ENCODE results near the gene STK32B. TPM values are rescaled to one million over a fixed set of nuclear protein-coding genes. Genes with fewer than 3 reads are reported as not detected.

Gene STK32B
- total and polyA plus RNA-seq, 4 donors = 0.02 to 0.28 (median 0.08) TPM; not detected in 1

DNA sequence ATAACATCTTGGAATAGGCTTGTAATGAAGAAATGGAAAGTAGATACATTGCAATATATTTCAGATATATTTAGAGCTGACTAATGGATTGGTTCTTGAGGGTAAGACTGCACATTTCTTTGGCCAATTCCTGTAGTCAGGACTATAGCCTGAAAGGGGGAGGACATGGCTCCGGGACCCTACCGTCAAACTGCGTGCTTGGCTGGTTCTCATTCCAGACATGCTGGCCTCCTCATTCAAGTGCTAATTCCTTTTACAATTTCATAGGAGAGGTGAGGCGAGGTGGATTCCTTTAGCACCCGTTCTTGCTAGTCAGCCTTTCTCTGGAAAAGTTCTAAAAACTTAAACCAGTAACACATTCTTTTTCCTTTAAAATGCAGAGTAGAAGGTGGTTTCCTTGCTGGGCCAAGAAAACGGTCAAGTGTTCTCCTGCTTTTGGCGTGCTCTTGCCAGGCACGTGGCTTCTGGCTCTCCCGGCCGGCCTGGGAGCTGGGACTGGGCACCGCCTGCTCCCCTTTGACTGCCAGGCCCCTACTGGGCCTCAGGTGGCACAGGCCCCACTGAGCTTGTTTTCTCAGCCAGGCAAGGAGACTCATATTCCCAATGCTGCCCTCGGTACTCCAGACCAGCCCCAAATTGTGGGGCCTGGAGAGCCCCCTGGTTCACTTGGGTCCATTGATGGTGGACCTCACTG, 167.2 kb downstream of the STK32B start:
- TF ChIP-seq, protein P1, sequence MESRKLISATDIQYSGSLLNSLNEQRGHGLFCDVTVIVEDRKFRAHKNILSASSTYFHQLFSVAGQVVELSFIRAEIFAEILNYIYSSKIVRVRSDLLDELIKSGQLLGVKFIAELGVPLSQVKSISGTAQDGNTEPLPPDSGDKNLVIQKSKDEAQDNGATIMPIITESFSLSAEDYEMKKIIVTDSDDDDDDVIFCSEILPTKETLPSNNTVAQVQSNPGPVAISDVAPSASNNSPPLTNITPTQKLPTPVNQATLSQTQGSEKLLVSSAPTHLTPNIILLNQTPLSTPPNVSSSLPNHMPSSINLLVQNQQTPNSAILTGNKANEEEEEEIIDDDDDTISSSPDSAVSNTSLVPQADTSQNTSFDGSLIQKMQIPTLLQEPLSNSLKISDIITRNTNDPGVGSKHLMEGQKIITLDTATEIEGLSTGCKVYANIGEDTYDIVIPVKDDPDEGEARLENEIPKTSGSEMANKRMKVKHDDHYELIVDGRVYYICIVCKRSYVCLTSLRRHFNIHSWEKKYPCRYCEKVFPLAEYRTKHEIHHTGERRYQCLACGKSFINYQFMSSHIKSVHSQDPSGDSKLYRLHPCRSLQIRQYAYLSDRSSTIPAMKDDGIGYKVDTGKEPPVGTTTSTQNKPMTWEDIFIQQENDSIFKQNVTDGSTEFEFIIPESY (IDR thresholded peaks at IDR 0.05) = no peak
- TF ChIP-seq YY1 (IDR thresholded peaks at IDR 0.05) (no peak), SP1 (IDR thresholded peaks at IDR 0.05) (no peak), EGR1 (IDR thresholded peaks at IDR 0.05; ENCODE audit: low read depth in 2 of 2) (no peak), FOXA1 (IDR thresholded peaks at IDR 0.05) (no peak), HNF4A (conservative IDR thresholded peaks at IDR 0.05) (no peak), JUND (IDR thresholded peaks at IDR 0.05) (no peak), FOXA2 (IDR thresholded peaks at IDR 0.05) (no peak), TAF1 (conservative IDR thresholded peaks at IDR 0.05) (no peak), GABPA (IDR thresholded peaks at IDR 0.05 in 1 of 2, conservative IDR thresholded peaks at IDR 0.05 in 1 of 2) (no peak), NR2F2 (IDR thresholded peaks at IDR 0.05) (no peak), RAD21 (IDR thresholded peaks at IDR 0.05) (no peak), RXRA (IDR thresholded peaks at IDR 0.05) (no peak), HNF4G (IDR thresholded peaks at IDR 0.05) (no peak)
- TF ChIP-seq, protein P2, sequence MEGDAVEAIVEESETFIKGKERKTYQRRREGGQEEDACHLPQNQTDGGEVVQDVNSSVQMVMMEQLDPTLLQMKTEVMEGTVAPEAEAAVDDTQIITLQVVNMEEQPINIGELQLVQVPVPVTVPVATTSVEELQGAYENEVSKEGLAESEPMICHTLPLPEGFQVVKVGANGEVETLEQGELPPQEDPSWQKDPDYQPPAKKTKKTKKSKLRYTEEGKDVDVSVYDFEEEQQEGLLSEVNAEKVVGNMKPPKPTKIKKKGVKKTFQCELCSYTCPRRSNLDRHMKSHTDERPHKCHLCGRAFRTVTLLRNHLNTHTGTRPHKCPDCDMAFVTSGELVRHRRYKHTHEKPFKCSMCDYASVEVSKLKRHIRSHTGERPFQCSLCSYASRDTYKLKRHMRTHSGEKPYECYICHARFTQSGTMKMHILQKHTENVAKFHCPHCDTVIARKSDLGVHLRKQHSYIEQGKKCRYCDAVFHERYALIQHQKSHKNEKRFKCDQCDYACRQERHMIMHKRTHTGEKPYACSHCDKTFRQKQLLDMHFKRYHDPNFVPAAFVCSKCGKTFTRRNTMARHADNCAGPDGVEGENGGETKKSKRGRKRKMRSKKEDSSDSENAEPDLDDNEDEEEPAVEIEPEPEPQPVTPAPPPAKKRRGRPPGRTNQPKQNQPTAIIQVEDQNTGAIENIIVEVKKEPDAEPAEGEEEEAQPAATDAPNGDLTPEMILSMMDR (IDR thresholded peaks at IDR 0.05; ENCODE audit: low read depth, low read length, missing input control) = no peak
- TF ChIP-seq, protein P3, sequence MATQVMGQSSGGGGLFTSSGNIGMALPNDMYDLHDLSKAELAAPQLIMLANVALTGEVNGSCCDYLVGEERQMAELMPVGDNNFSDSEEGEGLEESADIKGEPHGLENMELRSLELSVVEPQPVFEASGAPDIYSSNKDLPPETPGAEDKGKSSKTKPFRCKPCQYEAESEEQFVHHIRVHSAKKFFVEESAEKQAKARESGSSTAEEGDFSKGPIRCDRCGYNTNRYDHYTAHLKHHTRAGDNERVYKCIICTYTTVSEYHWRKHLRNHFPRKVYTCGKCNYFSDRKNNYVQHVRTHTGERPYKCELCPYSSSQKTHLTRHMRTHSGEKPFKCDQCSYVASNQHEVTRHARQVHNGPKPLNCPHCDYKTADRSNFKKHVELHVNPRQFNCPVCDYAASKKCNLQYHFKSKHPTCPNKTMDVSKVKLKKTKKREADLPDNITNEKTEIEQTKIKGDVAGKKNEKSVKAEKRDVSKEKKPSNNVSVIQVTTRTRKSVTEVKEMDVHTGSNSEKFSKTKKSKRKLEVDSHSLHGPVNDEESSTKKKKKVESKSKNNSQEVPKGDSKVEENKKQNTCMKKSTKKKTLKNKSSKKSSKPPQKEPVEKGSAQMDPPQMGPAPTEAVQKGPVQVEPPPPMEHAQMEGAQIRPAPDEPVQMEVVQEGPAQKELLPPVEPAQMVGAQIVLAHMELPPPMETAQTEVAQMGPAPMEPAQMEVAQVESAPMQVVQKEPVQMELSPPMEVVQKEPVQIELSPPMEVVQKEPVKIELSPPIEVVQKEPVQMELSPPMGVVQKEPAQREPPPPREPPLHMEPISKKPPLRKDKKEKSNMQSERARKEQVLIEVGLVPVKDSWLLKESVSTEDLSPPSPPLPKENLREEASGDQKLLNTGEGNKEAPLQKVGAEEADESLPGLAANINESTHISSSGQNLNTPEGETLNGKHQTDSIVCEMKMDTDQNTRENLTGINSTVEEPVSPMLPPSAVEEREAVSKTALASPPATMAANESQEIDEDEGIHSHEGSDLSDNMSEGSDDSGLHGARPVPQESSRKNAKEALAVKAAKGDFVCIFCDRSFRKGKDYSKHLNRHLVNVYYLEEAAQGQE (IDR thresholded peaks at IDR 0.05) = no peak
- TF ChIP-seq, protein P4, sequence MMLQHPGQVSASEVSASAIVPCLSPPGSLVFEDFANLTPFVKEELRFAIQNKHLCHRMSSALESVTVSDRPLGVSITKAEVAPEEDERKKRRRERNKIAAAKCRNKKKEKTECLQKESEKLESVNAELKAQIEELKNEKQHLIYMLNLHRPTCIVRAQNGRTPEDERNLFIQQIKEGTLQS (IDR thresholded peaks at IDR 0.05) = no peak
- TF ChIP-seq, protein P5, sequence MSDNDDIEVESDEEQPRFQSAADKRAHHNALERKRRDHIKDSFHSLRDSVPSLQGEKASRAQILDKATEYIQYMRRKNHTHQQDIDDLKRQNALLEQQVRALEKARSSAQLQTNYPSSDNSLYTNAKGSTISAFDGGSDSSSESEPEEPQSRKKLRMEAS (IDR thresholded peaks at IDR 0.05) = no peak

More for the DNA sequence above, 167.2 kb downstream of the STK32B start:
- H3K4me3 ChIP-seq (ENCODE audit: low read depth in 1 of 3, low read length in 3 of 3) = no peak overlapping the region
- H3K9ac ChIP-seq (ENCODE audit: low read depth in 1 of 2, low read length in 2 of 2) = no peak overlapping the region
- peaks cover 4 to 6% (median 5%) of the 10 kb centered on the region in 4 donors for H3K9me3 ChIP-seq (ENCODE audit: control insufficient read depth in 4 of 4, low read length in 3 of 4)
- no peaks in the 10 kb centered on the region for H3K36me3 ChIP-seq (ENCODE audit: control insufficient read depth in 4 of 4, insufficient read depth in 3 of 4, low read depth in 1 of 4, low read length in 3 of 4)
- no peaks in the 10 kb centered on the region for H3K27me3 ChIP-seq (ENCODE audit: control insufficient read depth in 4 of 4, insufficient read depth in 4 of 4, low read length in 3 of 4)
- H3K4me1 ChIP-seq (ENCODE audit: control insufficient read depth in 4 of 4, insufficient read depth in 4 of 4, low read length in 3 of 4) = no peaks in the 10 kb centered on the region
- no peak for DNase-seq (ENCODE audit: low spot score)
- 75% methylated on average over 12 of the region's 12 CpGs for WGBS
- no peak overlapping the region for H3K27ac ChIP-seq (ENCODE audit: low read depth in 1 of 2, low read length in 2 of 2)

All from liver (tissue), 9 donors.